Endothelial cell of umbilical vein (primary cell): ENCODE measurements around the gene ISG15. TPM values are rescaled to one million over a fixed set of nuclear protein-coding genes. Genes with fewer than 3 reads are reported as not detected.

Experiments
- BruUV-seq: library from RNA; stranded (reverse); fragments of 400-500 nt; replicated peaks from 2 replicates; lab custom pipeline; 2021; lab: Mats Ljungman, UMichigan
- CTCF ChIA-PET: fragments of 300-600, 350-600 bp; sonication (Branson Sonifier 250); formaldehyde crosslinking; loops from one replicate; lab custom pipeline; 2021; ENCODE audit warnings: antibody characterized with exemption, inconsistent platforms; lab: Charles Lee
- POLR2A ChIA-PET: fragments of 300-600, 350-600 bp; sonication (Branson Sonifier 250); formaldehyde crosslinking; loops from one replicate; lab custom pipeline; 2021; ENCODE audit warnings: antibody characterized with exemption, inconsistent platforms; lab: Charles Lee
- DNase-seq: peaks from one replicate; pipeline ENCODE4 v3.0.0-alpha.2; 2011; ENCODE audit warnings: low read depth, low spot score
- FAIRE-seq: peaks from 2 replicates; lab custom pipeline; 2011; peaks lifted over from hg19 to GRCh38; lab: Jason Lieb, UNC
- H2AFZ ChIP-seq: 2 replicates; pipeline ENCODE4 v1.6.0; 2012; ENCODE audit warnings: low read depth, low read length, control low read depth, inconsistent platforms
- H3K27ac ChIP-seq: 2 replicates; pipeline ENCODE4 v1.5.1; 2011; ENCODE audit warnings: low read depth, mild to moderate bottlenecking, control low read depth, low read length, moderate library complexity; ENCODE audit not compliant: insufficient read depth
- H3K27me3 ChIP-seq, 2 experiments: 2 replicates each; pipeline versions ENCODE4 v1.6.0 to v1.6.1; 2011; ENCODE audit warnings: low read length in 2 of 2, mixed read lengths in 1 of 2; ENCODE audit not compliant: control insufficient read depth in 2 of 2, insufficient read depth in 2 of 2
- H3K36me3 ChIP-seq, 2 experiments: 2 replicates in 1 of 2; 3 replicates in 1 of 2; pipeline ENCODE4 v1.5.1; 2011; ENCODE audit warnings: low read length in 2 of 2, mild to moderate bottlenecking in 1 of 2, moderate library complexity in 1 of 2; ENCODE audit not compliant: control insufficient read depth in 2 of 2, insufficient read depth in 2 of 2; ENCODE audit errors: extremely low read depth in 1 of 2
- H3K4me1 ChIP-seq: 3 replicates; pipeline ENCODE4 v1.5.1; 2011; ENCODE audit warnings: mild to moderate bottlenecking, low read length; ENCODE audit not compliant: control insufficient read depth, insufficient read depth; ENCODE audit errors: extremely low read depth
- H3K4me2 ChIP-seq: 2 replicates; pipeline ENCODE4 v1.6.1; 2011; ENCODE audit warnings: low read length, control low read depth, mixed read lengths; ENCODE audit not compliant: insufficient read depth
- H3K4me3 ChIP-seq, 3 experiments: fragments of 200-600 bp in 1 of 3; sonication (generic), shearing (Covaris generic) in 1 of 3; replicated peaks in 1 of 3; 2 replicates each; pipeline ENCODE4 v1.5.1; 2011 to 2016; ENCODE audit warnings: control low read depth in 3 of 3, low read length in 3 of 3, mild to moderate bottlenecking in 2 of 3, inconsistent platforms in 1 of 3, low read depth in 1 of 3, moderate library complexity in 1 of 3; ENCODE audit not compliant: insufficient read depth in 1 of 3
- H3K79me2 ChIP-seq: 2 replicates; pipeline ENCODE4 v1.6.0; 2012; ENCODE audit warnings: low read length, inconsistent platforms; ENCODE audit not compliant: control insufficient read depth, insufficient read depth
- H3K9ac ChIP-seq: replicated peaks from 2 replicates; pipeline ENCODE3; 2011; ENCODE audit warnings: low read length, control low read depth; ENCODE audit not compliant: insufficient read depth; ENCODE audit errors: extremely low read depth
- H3K9me1 ChIP-seq: replicated peaks from 3 replicates; pipeline ENCODE4 v1.6.0; 2011; ENCODE audit warnings: mild to moderate bottlenecking, low read length; ENCODE audit not compliant: control insufficient read depth, insufficient read depth; ENCODE audit errors: extremely low read depth
- H3K9me3 ChIP-seq: replicated peaks from 2 replicates; pipeline ENCODE4 v1.5.1; 2012; ENCODE audit warnings: low read length, inconsistent platforms; ENCODE audit not compliant: control insufficient read depth, insufficient read depth
- H4K20me1 ChIP-seq: replicated peaks from 2 replicates; pipeline ENCODE3; 2011; ENCODE audit warnings: mild to moderate bottlenecking, low read length; ENCODE audit not compliant: control insufficient read depth, insufficient read depth; ENCODE audit errors: extremely low read depth
- CTCF ChIP-seq, 2 donors: IDR thresholded peaks; 1 replicate in 1 of 2; 2 replicates in 1 of 2; pipeline ENCODE4 v1.5.1; 2011; ENCODE audit warnings: low read length in 2 of 2, mild to moderate bottlenecking in 2 of 2, moderate library complexity in 2 of 2, control low read depth in 1 of 2, inconsistent platforms in 1 of 2, low read depth in 1 of 2; ENCODE audit not compliant: insufficient read depth in 1 of 2; ENCODE audit errors: extremely low read depth in 1 of 2
- EZH2 ChIP-seq: IDR thresholded peaks from 2 replicates; pipeline ENCODE4 v1.6.1; 2012; ENCODE audit warnings: borderline replicate concordance, low read depth, mild to moderate bottlenecking, moderate library complexity, low read length, inconsistent platforms; ENCODE audit not compliant: severe bottlenecking
- FOS ChIP-seq: IDR thresholded peaks from 2 replicates; pipeline ENCODE4 v1.6.1; 2011; ENCODE audit warnings: mild to moderate bottlenecking, low read length, moderate library complexity, borderline replicate concordance; ENCODE audit not compliant: insufficient read depth
- GATA2 ChIP-seq: IDR thresholded peaks from 2 replicates; pipeline ENCODE4 v1.7.0; 2011; ENCODE audit warnings: low read depth, mild to moderate bottlenecking, moderate library complexity, mixed read lengths, low read length; ENCODE audit not compliant: insufficient read length, insufficient read depth
- JUN ChIP-seq: IDR thresholded peaks from 2 replicates; pipeline ENCODE4 v1.6.1; 2011; ENCODE audit warnings: borderline replicate concordance, low read depth; ENCODE audit not compliant: insufficient read length, insufficient read depth
- MAX ChIP-seq: IDR thresholded peaks from 2 replicates; pipeline ENCODE4 v1.6.1; 2011; ENCODE audit not compliant: insufficient read depth, insufficient read length
- MYC ChIP-seq: IDR thresholded peaks from one replicate; pipeline ENCODE4 v1.6.1; 2011; ENCODE audit warnings: mild to moderate bottlenecking, low read depth, low read length
- POLR2A ChIP-seq: IDR thresholded peaks from 2 replicates; pipeline ENCODE4 v1.6.1; 2012; ENCODE audit warnings: low read depth, mild to moderate bottlenecking, control low read depth, low read length
- POLR2AphosphoS5 ChIP-seq: IDR thresholded peaks from 2 replicates; pipeline ENCODE4 v1.6.1; 2012; ENCODE audit warnings: low read depth, mild to moderate bottlenecking, control low read depth, low read length, moderate library complexity; ENCODE audit not compliant: insufficient read depth
- dilution Hi-C: fragments of 300-500 bp; cut with MboI; formaldehyde crosslinking; loops from one replicate; pipeline ENCODE4 v1.15.0; 2019; ENCODE audit warnings: low sequenced_read_pairs; ENCODE audit not compliant: extremely low pct_ligation_motif_present
- intact Hi-C: fragments of 100-400 bp; cut with micrococcal nuclease; formaldehyde crosslinking; loops from one replicate; pipeline ENCODE4 v1.10.0; 2022
- polyA plus RNA-seq, 4 experiments: library from polyadenylated mRNA; depleted of rRNA in 3 of 4; stranded (reverse) in 3 of 4; unstranded in 1 of 4; fragments of >200 nt; gene quantifications; 2 replicates each; pipeline versions ENCODE4 v1.2.1 to v1.2.3, GENCODE V29; 2011 to 2012; ENCODE audit warnings: missing spikeins in 1 of 4
- total RNA-seq: library from RNA; stranded (reverse); gene quantifications from 2 replicates; pipeline ENCODE4 v1.2.3, GENCODE V29; 2021

Gene ISG15
- total and polyA plus RNA-seq, 2 donors (not counting 3 experiments of a cell fraction or from before 2014, with no cell fraction given), result 44.6 to 154 TPM

- Histone ChIP-seq H3K27ac (no peak overlapping the region), H3K4me1 (no peaks in the 10 kb centered on the region), H3K4me3 (no peak overlapping the region), H3K4me2 (no peak overlapping the region), H3K9me3 (no peaks in the 10 kb centered on the region), H3K79me2 (no peaks in the 10 kb centered on the region), H4K20me1 (no peaks in the 10 kb centered on the region), H3K9ac (no peak overlapping the region), H3K27me3 (peaks cover 0 to 3% of the 10 kb centered on the region in 2 experiments), H2AFZ (no peak overlapping the region), H3K9me1 (no peaks in the 10 kb centered on the region), H3K36me3 (no peaks in the 10 kb centered on the region)
- no peak for TF ChIP-seq POLR2A
- TF ChIP-seq EZH2, result no peak
- TF ChIP-seq JUN, result no peak
- TF ChIP-seq CTCF (IDR thresholded peaks at IDR 0.05; ENCODE audit: extremely low read depth in 1 of 2, insufficient read depth in 1 of 2, low read depth in 1 of 2, low read length in 2 of 2), result no peak
- no peak for TF ChIP-seq MYC
- no peak for TF ChIP-seq GATA2
- TF ChIP-seq POLR2AphosphoS5, result no peak
- no peak for TF ChIP-seq MAX
- TF ChIP-seq FOS, result no peak
- ChIA-PET POLR2A (no interaction called here), CTCF (interaction anchor here (2.5 to 3.9 kb wide), 2 partner anchors 8 to 10 kb away, joined by 11 to 25 read pairs; no protein-coding TSS in a partner anchor)
- dilution Hi-C loops, result no loop called here
- DNase-seq (no peak), FAIRE-seq (no peak)
- intact Hi-C loops, result no loop called here
- BruUV-seq, result no TSS peak
These were observed 21.4 kb upstream of the ISG15 start for GRCh38 chr1:991895-992294.
